Measurements from ENCODE around the gene FAM110A.

The FAM110A gene

DNA sequence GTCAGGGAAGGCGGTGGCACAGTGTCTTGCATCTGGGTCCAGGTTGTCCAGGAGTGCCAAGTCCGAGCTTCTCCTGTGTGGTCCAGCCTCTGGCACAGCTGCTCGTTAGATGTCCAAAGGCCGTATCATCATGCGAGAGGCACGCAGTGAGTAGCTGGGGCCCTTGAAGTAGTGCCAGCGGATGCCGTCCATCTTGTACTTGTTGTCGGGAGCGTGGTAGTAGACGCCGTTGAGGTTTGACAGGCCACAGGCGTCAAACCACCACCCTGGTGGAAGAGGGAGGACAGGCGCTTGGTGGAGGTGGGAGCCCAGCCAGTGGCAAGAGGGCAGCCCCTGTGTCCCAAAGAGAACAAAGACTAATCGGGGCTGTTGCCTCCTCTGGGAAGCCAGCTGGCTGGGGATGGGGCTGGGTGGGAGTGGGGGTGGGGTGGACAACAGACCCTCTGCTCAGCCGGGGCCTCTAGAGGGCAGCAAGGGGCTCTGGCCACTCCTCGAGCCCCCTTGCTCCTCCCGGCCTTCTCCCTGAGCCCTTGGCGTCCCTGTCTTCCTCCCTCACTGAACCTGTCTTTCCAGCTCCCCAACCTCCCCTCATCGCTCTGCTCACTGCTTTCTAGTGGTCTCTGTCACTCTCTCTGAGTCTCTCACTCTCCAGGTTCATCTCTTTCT is 39.5 kb downstream of the FAM110A start:
- no peaks in the 10 kb centered on the region for H3K79me2 ChIP-seq (ENCODE audit: control insufficient read depth, low read length)
- no peaks in the 10 kb centered on the region for H3K9me2 ChIP-seq (replicated peaks; ENCODE audit: control insufficient read depth, low read length)
- H3K9me3 ChIP-seq (ENCODE audit: control insufficient read depth, insufficient read depth, low read length), result no peaks in the 10 kb centered on the region
- no peaks in the 10 kb centered on the region for H3K4me1 ChIP-seq (ENCODE audit: control insufficient read depth, low read length)
- no peak for TF ChIP-seq EZH2phosphoT487 (IDR thresholded peaks at IDR 0.05; ENCODE audit: borderline replicate concordance, low read length)
- TF ChIP-seq, protein P1, sequence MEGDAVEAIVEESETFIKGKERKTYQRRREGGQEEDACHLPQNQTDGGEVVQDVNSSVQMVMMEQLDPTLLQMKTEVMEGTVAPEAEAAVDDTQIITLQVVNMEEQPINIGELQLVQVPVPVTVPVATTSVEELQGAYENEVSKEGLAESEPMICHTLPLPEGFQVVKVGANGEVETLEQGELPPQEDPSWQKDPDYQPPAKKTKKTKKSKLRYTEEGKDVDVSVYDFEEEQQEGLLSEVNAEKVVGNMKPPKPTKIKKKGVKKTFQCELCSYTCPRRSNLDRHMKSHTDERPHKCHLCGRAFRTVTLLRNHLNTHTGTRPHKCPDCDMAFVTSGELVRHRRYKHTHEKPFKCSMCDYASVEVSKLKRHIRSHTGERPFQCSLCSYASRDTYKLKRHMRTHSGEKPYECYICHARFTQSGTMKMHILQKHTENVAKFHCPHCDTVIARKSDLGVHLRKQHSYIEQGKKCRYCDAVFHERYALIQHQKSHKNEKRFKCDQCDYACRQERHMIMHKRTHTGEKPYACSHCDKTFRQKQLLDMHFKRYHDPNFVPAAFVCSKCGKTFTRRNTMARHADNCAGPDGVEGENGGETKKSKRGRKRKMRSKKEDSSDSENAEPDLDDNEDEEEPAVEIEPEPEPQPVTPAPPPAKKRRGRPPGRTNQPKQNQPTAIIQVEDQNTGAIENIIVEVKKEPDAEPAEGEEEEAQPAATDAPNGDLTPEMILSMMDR (IDR thresholded peaks at IDR 0.05; ENCODE audit: low read depth, low read length, poor library complexity, severe bottlenecking), result no peak
- no peak overlapping the region for H3K27ac ChIP-seq (ENCODE audit: low read depth, low read length)
- no peaks in the 10 kb centered on the region for H3K27me3 ChIP-seq (ENCODE audit: control insufficient read depth, low read length)
- H3F3A ChIP-seq (ENCODE audit: control insufficient read depth, insufficient read depth), result no peaks in the 10 kb centered on the region
- H3K36me3 ChIP-seq (ENCODE audit: control insufficient read depth, low read length), result no peaks in the 10 kb centered on the region
- H3K4me2 ChIP-seq (ENCODE audit: low read length), result no peak overlapping the region
- no peak overlapping the region for H3K4me3 ChIP-seq (ENCODE audit: low read length)
- no peaks in the 10 kb centered on the region for H4K20me1 ChIP-seq (ENCODE audit: control insufficient read depth, insufficient read depth, low read depth, low read length)

DNA sequence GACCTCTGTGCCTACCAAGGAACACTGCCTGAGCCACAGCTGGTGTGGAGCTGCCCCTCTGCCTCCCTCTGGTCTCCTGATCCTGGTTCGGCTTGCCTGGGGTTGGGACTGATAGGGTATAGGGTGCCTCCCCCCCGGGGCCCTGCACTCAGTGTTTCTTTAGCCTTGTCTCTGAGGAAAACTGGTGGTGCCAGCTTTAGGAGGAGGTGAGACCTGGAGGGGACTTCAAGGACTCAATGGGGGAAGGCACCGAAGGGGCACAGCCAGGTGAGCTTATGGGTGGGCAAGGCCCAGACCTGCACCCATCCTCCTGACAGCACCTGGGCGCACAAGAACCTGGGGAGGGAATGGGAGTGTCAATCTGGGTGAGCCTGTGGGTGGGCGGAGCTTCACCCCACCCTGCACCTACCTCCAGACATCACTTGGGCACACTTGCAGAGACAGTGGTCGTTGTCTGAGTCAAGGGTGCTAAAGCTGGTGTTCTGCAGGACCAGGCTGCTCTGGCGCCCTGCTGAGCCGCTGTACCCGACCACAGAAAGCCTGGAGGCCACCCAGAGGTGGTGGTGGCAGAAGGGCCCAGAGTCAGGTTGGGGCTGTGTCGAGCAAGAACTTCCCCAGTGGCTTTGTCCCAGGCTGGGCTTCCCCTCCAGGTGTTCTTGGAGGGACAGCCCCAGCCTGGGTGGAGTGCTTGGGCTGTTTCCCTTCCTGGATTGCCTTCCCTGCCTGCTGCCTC is 40.5 kb downstream of the FAM110A start:
- TF ChIP-seq EZH2phosphoT487 (IDR thresholded peaks at IDR 0.05; ENCODE audit: borderline replicate concordance, low read length), result no peak
- TF ChIP-seq, protein P1 (IDR thresholded peaks at IDR 0.05; ENCODE audit: low read depth, low read length, poor library complexity, severe bottlenecking), result no peak

DNA sequence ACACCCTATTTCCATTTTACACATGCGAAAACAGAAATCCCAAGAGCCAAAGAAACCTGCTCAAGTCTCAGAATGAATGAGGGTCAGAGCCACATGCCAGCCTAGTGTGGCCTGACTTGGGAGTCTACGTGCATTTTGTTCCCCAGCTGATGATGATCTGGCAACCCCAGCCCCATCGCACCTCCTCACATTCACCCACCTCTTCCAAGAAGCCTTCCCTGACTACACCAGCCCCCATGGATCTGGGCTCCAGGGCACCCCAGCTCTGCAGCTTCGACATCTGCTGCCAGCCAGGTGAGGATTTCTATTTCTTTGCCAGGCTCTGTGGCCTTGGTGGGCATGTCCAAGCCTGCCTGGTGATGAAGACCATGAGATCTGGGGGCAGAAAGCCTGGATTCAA is 41.6 kb downstream of the FAM110A start:
- no peak for TF ChIP-seq EZH2phosphoT487 (IDR thresholded peaks at IDR 0.05; ENCODE audit: borderline replicate concordance, low read length)
- TF ChIP-seq, protein P1 (IDR thresholded peaks at IDR 0.05; ENCODE audit: low read depth, low read length, poor library complexity, severe bottlenecking), result no peak
- Histone ChIP-seq H3K4me2 (ENCODE audit: low read length) (no peak overlapping the region), H3K27ac (ENCODE audit: low read depth, low read length) (no peak overlapping the region), H4K20me1 (ENCODE audit: control insufficient read depth, insufficient read depth, low read depth, low read length) (no peaks in the 10 kb centered on the region), H3K9me3 (ENCODE audit: control insufficient read depth, insufficient read depth, low read length) (no peaks in the 10 kb centered on the region), H3F3A (ENCODE audit: control insufficient read depth, insufficient read depth) (no peaks in the 10 kb centered on the region), H3K27me3 (ENCODE audit: control insufficient read depth, low read length) (no peaks in the 10 kb centered on the region), H3K9me2 (replicated peaks; ENCODE audit: control insufficient read depth, low read length) (no peaks in the 10 kb centered on the region), H3K36me3 (ENCODE audit: control insufficient read depth, low read length) (no peaks in the 10 kb centered on the region), H3K4me1 (ENCODE audit: control insufficient read depth, low read length) (no peaks in the 10 kb centered on the region), H3K79me2 (ENCODE audit: control insufficient read depth, low read length) (no peaks in the 10 kb centered on the region), H3K4me3 (ENCODE audit: low read length) (no peak overlapping the region)

More for the DNA sequence above, 40.5 kb downstream of the FAM110A start:
- no peaks in the 10 kb centered on the region for H3K9me2 ChIP-seq (replicated peaks; ENCODE audit: control insufficient read depth, low read length)
- H3K27me3 ChIP-seq (ENCODE audit: control insufficient read depth, low read length), result no peaks in the 10 kb centered on the region
- H3K36me3 ChIP-seq (ENCODE audit: control insufficient read depth, low read length), result no peaks in the 10 kb centered on the region
- H3K27ac ChIP-seq (ENCODE audit: low read depth, low read length), result no peak overlapping the region
- H3K79me2 ChIP-seq (ENCODE audit: control insufficient read depth, low read length), result no peaks in the 10 kb centered on the region
- H3K9me3 ChIP-seq (ENCODE audit: control insufficient read depth, insufficient read depth, low read length), result no peaks in the 10 kb centered on the region
- no peaks in the 10 kb centered on the region for H3K4me1 ChIP-seq (ENCODE audit: control insufficient read depth, low read length)
- no peaks in the 10 kb centered on the region for H4K20me1 ChIP-seq (ENCODE audit: control insufficient read depth, insufficient read depth, low read depth, low read length)
- H3K4me3 ChIP-seq (ENCODE audit: low read length), result no peak overlapping the region
- no peak overlapping the region for H3K4me2 ChIP-seq (ENCODE audit: low read length)
- H3F3A ChIP-seq (ENCODE audit: control insufficient read depth, insufficient read depth), result no peaks in the 10 kb centered on the region
